Measurements from ENCODE around the gene KDM4C.

DNA sequence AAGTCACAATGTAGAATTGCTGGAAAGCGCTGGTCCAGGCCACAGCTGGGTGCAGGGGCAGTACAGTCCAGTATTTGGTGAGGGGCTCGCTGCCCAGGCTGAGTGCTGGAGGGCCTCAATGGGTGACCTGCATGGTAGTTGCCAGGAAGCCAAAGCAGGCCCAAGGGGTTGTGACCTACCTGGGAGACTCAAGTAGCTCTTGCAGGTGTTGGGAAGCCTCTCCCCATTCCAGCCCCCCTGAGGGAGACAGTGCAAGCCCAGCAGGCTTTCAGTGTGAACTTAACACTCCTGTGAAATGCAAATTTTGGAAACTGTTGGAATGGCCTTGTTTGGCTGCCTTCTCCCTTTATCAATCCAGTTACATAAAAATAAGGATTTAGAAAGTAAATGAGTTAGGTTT is 13.9 kb downstream of the KDM4C start:
- TF ChIP-seq SIN3A (IDR thresholded peaks at IDR 0.05; ENCODE audit: borderline replicate concordance, insufficient read depth, low read depth, low read length) = no peak
- TF ChIP-seq, protein P1, sequence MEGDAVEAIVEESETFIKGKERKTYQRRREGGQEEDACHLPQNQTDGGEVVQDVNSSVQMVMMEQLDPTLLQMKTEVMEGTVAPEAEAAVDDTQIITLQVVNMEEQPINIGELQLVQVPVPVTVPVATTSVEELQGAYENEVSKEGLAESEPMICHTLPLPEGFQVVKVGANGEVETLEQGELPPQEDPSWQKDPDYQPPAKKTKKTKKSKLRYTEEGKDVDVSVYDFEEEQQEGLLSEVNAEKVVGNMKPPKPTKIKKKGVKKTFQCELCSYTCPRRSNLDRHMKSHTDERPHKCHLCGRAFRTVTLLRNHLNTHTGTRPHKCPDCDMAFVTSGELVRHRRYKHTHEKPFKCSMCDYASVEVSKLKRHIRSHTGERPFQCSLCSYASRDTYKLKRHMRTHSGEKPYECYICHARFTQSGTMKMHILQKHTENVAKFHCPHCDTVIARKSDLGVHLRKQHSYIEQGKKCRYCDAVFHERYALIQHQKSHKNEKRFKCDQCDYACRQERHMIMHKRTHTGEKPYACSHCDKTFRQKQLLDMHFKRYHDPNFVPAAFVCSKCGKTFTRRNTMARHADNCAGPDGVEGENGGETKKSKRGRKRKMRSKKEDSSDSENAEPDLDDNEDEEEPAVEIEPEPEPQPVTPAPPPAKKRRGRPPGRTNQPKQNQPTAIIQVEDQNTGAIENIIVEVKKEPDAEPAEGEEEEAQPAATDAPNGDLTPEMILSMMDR (IDR thresholded peaks at IDR 0.05) = no peak
- TF ChIP-seq REST (IDR thresholded peaks at IDR 0.05; ENCODE audit: insufficient read depth in 1 of 2, low read depth in 2 of 2, low read length in 1 of 2) = no peak
- no peak for TF ChIP-seq POLR2AphosphoS5 (IDR thresholded peaks at IDR 0.05; ENCODE audit: low read depth, low read length)
